ENCODE measurements around the gene SNRPA. TPM values are rescaled to one million over a fixed set of nuclear protein-coding genes. Genes with fewer than 3 reads are reported as not detected.

Gene SNRPA
- total and polyA plus RNA-seq, 2 of the 13 experiments (the other 11 are each of a cell fraction or from before 2014, with no cell fraction given) = 59.6 to 162 TPM

- TF ChIP-seq ZBTB39 (CRISPR knock-in tag; IDR thresholded peaks at IDR 0.05) (no peak), EP300 (IDR thresholded peaks at IDR 0.05; ENCODE audit: low read depth in 2 of 2, low read length in 2 of 2) (no peak), EP300 (CRISPR knock-in tag; IDR thresholded peaks at IDR 0.05; ENCODE audit: borderline replicate concordance) (no peak; the same call in 1 of the 2 replicates), ZNF556 (CRISPR knock-in tag; IDR thresholded peaks at IDR 0.05; ENCODE audit: borderline replicate concordance) (0 out of 2 replicates have a peak, but pooled peaks have one; percentile 20), ELK4 (CRISPR knock-in tag; IDR thresholded peaks at IDR 0.05; ENCODE audit: borderline replicate concordance) (no peak), ZBTB40 (IDR thresholded peaks at IDR 0.05) (no peak), ZBTB40 (CRISPR knock-in tag; IDR thresholded peaks at IDR 0.05) (peak; percentile 42; the same call in 1 of the 2 replicates), KDM6A (CRISPR knock-in tag; IDR thresholded peaks at IDR 0.05; ENCODE audit: low read depth) (0 out of 2 replicates have a peak, but pooled peaks have one; percentile 39), ZNF276 (CRISPR knock-in tag; IDR thresholded peaks at IDR 0.05; ENCODE audit: low read depth) (no peak), ZNF572 (CRISPR knock-in tag; IDR thresholded peaks at IDR 0.05) (0 out of 2 replicates have a peak, but pooled peaks have one; percentile 19), BATF2 (CRISPR knock-in tag; IDR thresholded peaks at IDR 0.05) (no peak), REPIN1 (CRISPR knock-in tag; IDR thresholded peaks at IDR 0.05; ENCODE audit: borderline replicate concordance, low read depth) (peak; percentile 59; the same call in 1 of the 2 replicates)
Measured at GRCh38 chr19:40797963-40798682, 47.1 kb downstream of the SNRPA start (continued).

All from HepG2 (cell line).